ENCODE data around the gene PIGR.
A peak's percentile ranks its signal among the peaks of the same experiment; 100 is the strongest.

- TF ChIP-seq CTCF (conservative IDR thresholded peaks at IDR 0.05; ENCODE audit: low read depth, low read length) (peak; percentile 84), EZH2 (IDR thresholded peaks at IDR 0.05; ENCODE audit: borderline replicate concordance, low read depth, low read length, poor library complexity, severe bottlenecking) (no peak)
Observed at GRCh38 chr1:206911064-206911663, 35.1 kb downstream of the PIGR start.

Measured in A673 (cell line).